Esophagus squamous epithelium (tissue), 4 donors: ENCODE data around the gene MAD1L1.

Experiments
- POLR2A ChIP-seq, 4 donors: fragments of 450-650 bp; IDR thresholded peaks; one replicate each; pipeline ENCODE4 v1.6.1; 2017; ENCODE audit warnings: antibody characterized with exemption in 4 of 4, mild to moderate bottlenecking in 4 of 4, moderate library complexity in 3 of 4
- TF ChIP-seq, protein P1 (sequence below), 6 experiments: fragments of 450-650 bp in 4 of 6; fragments of 200-600 bp in 2 of 6; sonication (generic) in 2 of 6; IDR thresholded peaks; one replicate each; pipeline ENCODE4 v1.5.1; 2016 to 2019; ENCODE audit warnings: antibody characterized with exemption in 6 of 6, mild to moderate bottlenecking in 4 of 6, moderate library complexity in 4 of 6

GRCh38 chr7:2118056-2118455 lies 114.7 kb downstream of the MAD1L1 start:
- TF ChIP-seq, protein P1, sequence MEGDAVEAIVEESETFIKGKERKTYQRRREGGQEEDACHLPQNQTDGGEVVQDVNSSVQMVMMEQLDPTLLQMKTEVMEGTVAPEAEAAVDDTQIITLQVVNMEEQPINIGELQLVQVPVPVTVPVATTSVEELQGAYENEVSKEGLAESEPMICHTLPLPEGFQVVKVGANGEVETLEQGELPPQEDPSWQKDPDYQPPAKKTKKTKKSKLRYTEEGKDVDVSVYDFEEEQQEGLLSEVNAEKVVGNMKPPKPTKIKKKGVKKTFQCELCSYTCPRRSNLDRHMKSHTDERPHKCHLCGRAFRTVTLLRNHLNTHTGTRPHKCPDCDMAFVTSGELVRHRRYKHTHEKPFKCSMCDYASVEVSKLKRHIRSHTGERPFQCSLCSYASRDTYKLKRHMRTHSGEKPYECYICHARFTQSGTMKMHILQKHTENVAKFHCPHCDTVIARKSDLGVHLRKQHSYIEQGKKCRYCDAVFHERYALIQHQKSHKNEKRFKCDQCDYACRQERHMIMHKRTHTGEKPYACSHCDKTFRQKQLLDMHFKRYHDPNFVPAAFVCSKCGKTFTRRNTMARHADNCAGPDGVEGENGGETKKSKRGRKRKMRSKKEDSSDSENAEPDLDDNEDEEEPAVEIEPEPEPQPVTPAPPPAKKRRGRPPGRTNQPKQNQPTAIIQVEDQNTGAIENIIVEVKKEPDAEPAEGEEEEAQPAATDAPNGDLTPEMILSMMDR (IDR thresholded peaks at IDR 0.05), result no peak
- TF ChIP-seq POLR2A (IDR thresholded peaks at IDR 0.05), result no peak
